Endothelial cell (in vitro differentiated cells): Measurements from ENCODE around the gene HDAC4. TPM values are rescaled to one million over a fixed set of nuclear protein-coding genes. Genes with fewer than 3 reads are reported as not detected.

ENCODE experiments used
- DNase-seq: peaks from one replicate; pipeline ENCODE4 v3.0.0; 2021; ENCODE audit warnings: low spot score
- H3K27ac Mint-ChIP-seq: one replicate; pipeline ENCODE4 v1.8.0; 2021; ENCODE audit warnings: mixed read lengths, inconsistent platforms; ENCODE audit not compliant: unreplicated experiment
- H3K27me3 Mint-ChIP-seq: one replicate; pipeline ENCODE4 v1.8.0; 2021; ENCODE audit warnings: mild to moderate bottlenecking, moderate library complexity, mixed read lengths, inconsistent platforms; ENCODE audit not compliant: unreplicated experiment
- H3K36me3 Mint-ChIP-seq: one replicate; pipeline ENCODE4 v1.8.0; 2021; ENCODE audit warnings: mild to moderate bottlenecking, low read depth, mixed read lengths, inconsistent platforms; ENCODE audit not compliant: unreplicated experiment
- H3K4me1 Mint-ChIP-seq: one replicate; pipeline ENCODE4 v1.8.0; 2021; ENCODE audit warnings: mild to moderate bottlenecking, mixed read lengths, inconsistent platforms; ENCODE audit not compliant: unreplicated experiment
- H3K4me3 Mint-ChIP-seq: one replicate; pipeline ENCODE4 v1.8.0; 2021; ENCODE audit warnings: mild to moderate bottlenecking, mixed read lengths, inconsistent platforms; ENCODE audit not compliant: unreplicated experiment
- H3K9me3 Mint-ChIP-seq: one replicate; pipeline ENCODE4 v1.8.0; 2021; ENCODE audit warnings: mixed read lengths, inconsistent platforms; ENCODE audit not compliant: unreplicated experiment
- CTCF ChIP-seq: fragments of 200-600 bp; sonication (generic); IDR thresholded peaks from one replicate; pipeline ENCODE4 v1.5.0; 2021; ENCODE audit warnings: antibody characterized with exemption; ENCODE audit not compliant: unreplicated experiment
- total RNA-seq: library from RNA; stranded (reverse); fragmentation: NEBNext Ultra II Directional; extraction: Animal tissue kit (Norgen Biotek cat#: 25700); gene quantifications from one replicate; pipeline ENCODE4 v1.2.1, GENCODE V29; 2021; ENCODE audit not compliant: unreplicated experiment

HDAC4 gene
- total RNA-seq, 1 donor from 2014 or later: 26.0 TPM

GRCh38 chr2:239082425-239082824 is 318.4 kb downstream of the HDAC4 start:
- TF ChIP-seq CTCF: no peak
- Mint-ChIP-seq H3K9me3 (no peaks in the 10 kb centered on the region), H3K36me3 (peaks cover 11% of the 10 kb centered on the region), H3K27me3 (peaks cover 14% of the 10 kb centered on the region), H3K4me3 (no peak overlapping the region), H3K27ac (peak overlapping the region; percentile 64), H3K4me1 (no peaks in the 10 kb centered on the region)
- no peak for DNase-seq

DNA sequence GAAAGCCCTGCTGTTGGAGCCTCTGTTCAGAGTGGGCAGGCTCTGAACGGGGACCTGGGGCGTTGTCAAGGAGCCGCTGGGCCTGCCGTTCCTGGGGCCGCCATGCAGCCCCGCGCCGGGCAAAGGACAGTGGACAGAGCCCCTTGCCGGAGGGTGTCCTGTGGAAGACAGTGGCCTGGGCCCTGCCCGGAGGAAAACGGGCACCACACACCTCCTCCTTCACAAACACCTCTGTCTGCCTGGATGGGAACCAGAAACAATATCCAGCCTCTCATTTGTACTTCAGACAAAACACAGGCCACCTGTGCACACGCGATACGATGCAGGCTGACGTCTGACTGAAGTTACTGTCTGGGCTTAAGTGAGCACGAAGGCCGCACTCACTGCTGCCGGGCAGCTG is 319.2 kb downstream of the HDAC4 start:
- H3K4me3 Mint-ChIP-seq: no peak overlapping the region
- H3K36me3 Mint-ChIP-seq: peaks cover 11% of the 10 kb centered on the region
- no peak for TF ChIP-seq CTCF
- H3K27me3 Mint-ChIP-seq: peaks cover 14% of the 10 kb centered on the region
- DNase-seq: no peak
- H3K27ac Mint-ChIP-seq: no peak overlapping the region
- H3K4me1 Mint-ChIP-seq: no peaks in the 10 kb centered on the region
- H3K9me3 Mint-ChIP-seq: no peaks in the 10 kb centered on the region

- Mint-ChIP-seq H3K4me3 (no peak overlapping the region), H3K36me3 (peaks cover 11% of the 10 kb centered on the region), H3K4me1 (no peaks in the 10 kb centered on the region), H3K27ac (no peak overlapping the region), H3K27me3 (peaks cover 10% of the 10 kb centered on the region), H3K9me3 (no peaks in the 10 kb centered on the region)
- no peak for DNase-seq
- no peak for TF ChIP-seq CTCF
Measured at GRCh38 chr2:239081046-239081445, 319.8 kb downstream of the HDAC4 start.

- peaks cover 14% of the 10 kb centered on the region for H3K36me3 Mint-ChIP-seq
- peak overlapping the region; percentile 3 for H3K4me3 Mint-ChIP-seq
- H3K27me3 Mint-ChIP-seq: peaks cover 10% of the 10 kb centered on the region
- no peak for DNase-seq
- no peak for TF ChIP-seq CTCF
- H3K4me1 Mint-ChIP-seq: no peaks in the 10 kb centered on the region
- no peak overlapping the region for H3K27ac Mint-ChIP-seq
- H3K9me3 Mint-ChIP-seq: no peaks in the 10 kb centered on the region
Measured at GRCh38 chr2:239079671-239080294, 321.0 kb downstream of the HDAC4 start.

DNA sequence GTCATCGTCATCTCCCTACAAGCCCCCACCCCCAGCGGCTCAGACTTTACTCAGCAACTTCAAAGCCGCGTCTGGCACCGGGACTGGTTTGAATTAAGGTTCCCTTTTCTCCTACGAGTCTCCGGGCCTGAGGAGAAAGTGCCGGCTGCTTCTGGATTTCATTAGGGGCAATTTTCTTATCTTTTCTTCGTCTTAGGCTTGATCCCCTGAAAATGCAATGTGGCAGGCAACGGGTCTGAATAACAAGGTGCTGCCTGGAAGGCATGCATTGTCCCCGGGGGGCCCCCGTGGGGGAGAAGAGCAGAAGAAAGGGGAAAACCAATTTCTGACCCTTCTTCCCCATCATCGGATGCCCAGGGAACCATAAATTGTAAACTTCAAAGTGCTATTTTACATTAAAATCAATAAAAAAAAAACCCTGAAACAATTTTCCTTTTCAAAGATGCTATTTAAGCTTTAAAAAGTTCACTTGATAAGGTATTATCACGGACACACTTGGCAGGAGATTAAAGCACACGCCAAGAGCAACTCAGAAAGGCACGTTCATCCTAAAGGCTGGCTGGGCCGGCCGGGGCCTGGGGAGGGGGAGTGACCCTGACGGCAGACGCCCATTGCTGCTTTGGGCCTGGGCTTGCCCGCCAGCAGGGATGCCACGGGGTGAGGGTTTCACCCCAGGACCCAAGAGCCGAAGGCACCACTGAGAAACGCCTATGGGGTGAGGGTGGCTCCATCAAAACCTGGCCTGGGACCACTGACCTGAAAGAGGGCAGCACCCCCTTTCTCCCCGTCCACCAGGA is 322.5 kb downstream of the HDAC4 start:
- H3K27me3 Mint-ChIP-seq: peaks cover 10% of the 10 kb centered on the region
- no peak overlapping the region for H3K4me3 Mint-ChIP-seq
- no peak for TF ChIP-seq CTCF
- no peaks in the 10 kb centered on the region for H3K4me1 Mint-ChIP-seq
- DNase-seq: no peak
- H3K36me3 Mint-ChIP-seq: peaks cover 14% of the 10 kb centered on the region
- H3K27ac Mint-ChIP-seq: no peak overlapping the region
- no peaks in the 10 kb centered on the region for H3K9me3 Mint-ChIP-seq
